Mesendoderm (in vitro differentiated cells): ENCODE data around the gene ZMIZ2.

Source experiments
- DNase-seq: peaks from one replicate; pipeline ENCODE4 v3.0.0; 2013
- H2AK5ac ChIP-seq: 2 replicates; pipeline ENCODE4 v1.6.1; 2013; ENCODE audit warnings: low read length, inconsistent platforms
- H2BK120ac ChIP-seq: 2 replicates; pipeline ENCODE4 v1.6.1; 2013; ENCODE audit warnings: low read depth, mild to moderate bottlenecking, low read length, moderate library complexity, mixed read lengths
- H2BK15ac ChIP-seq: replicated peaks from 2 replicates; pipeline ENCODE4 v1.6.1; 2013; ENCODE audit warnings: low read depth, mild to moderate bottlenecking, moderate library complexity
- H2BK5ac ChIP-seq: 2 replicates; pipeline ENCODE4 v1.6.1; 2013; ENCODE audit warnings: low read length, inconsistent platforms
- H3K18ac ChIP-seq: 2 replicates; pipeline ENCODE4 v1.6.1; 2013; ENCODE audit warnings: mild to moderate bottlenecking, low read length, mixed read lengths
- H3K23ac ChIP-seq: one replicate; pipeline ENCODE4 v1.6.1; 2013; ENCODE audit warnings: low read length
- H3K27ac ChIP-seq: 2 replicates; pipeline ENCODE4 v1.5.1; 2013; ENCODE audit warnings: low read depth, mild to moderate bottlenecking, inconsistent platforms, low read length, moderate library complexity
- H3K27me3 ChIP-seq: 2 replicates; pipeline ENCODE4 v1.6.1; 2013; ENCODE audit warnings: low read length, control low read depth, mild to moderate bottlenecking, inconsistent platforms; ENCODE audit not compliant: insufficient read depth, poor library complexity
- H3K36me3 ChIP-seq: 2 replicates; pipeline ENCODE4 v1.6.1; 2013; ENCODE audit warnings: low read length, inconsistent platforms; ENCODE audit not compliant: control insufficient read depth, insufficient read depth
- H3K4ac ChIP-seq: one replicate; pipeline ENCODE4 v1.6.1; 2013; ENCODE audit warnings: low read depth, mild to moderate bottlenecking, low read length, moderate library complexity
- H3K4me1 ChIP-seq: 2 replicates; pipeline ENCODE4 v1.6.1; 2013; ENCODE audit warnings: low read depth, low read length, inconsistent platforms; ENCODE audit not compliant: control insufficient read depth
- H3K4me2 ChIP-seq: 2 replicates; pipeline ENCODE4 v1.6.1; 2013; ENCODE audit warnings: low read length
- H3K4me3 ChIP-seq: 2 replicates; pipeline ENCODE4 v1.5.1; 2013; ENCODE audit warnings: mild to moderate bottlenecking, low read length
- H3K56ac ChIP-seq: one replicate; pipeline ENCODE4 v1.6.1; 2013; ENCODE audit warnings: low read length
- H3K79me1 ChIP-seq: 2 replicates; pipeline ENCODE4 v1.6.1; 2013; ENCODE audit warnings: low read length, inconsistent platforms
- H3K79me2 ChIP-seq: 2 replicates; pipeline ENCODE4 v1.6.1; 2013; ENCODE audit warnings: mild to moderate bottlenecking, low read length; ENCODE audit not compliant: control insufficient read depth, insufficient read depth
- H3K9ac ChIP-seq: 2 replicates; pipeline ENCODE4 v1.6.1; 2013; ENCODE audit warnings: low read length, inconsistent platforms
- H4K5ac ChIP-seq: one replicate; pipeline ENCODE4 v1.6.1; 2013; ENCODE audit warnings: low read length
- H4K8ac ChIP-seq: one replicate; pipeline ENCODE4 v1.6.1; 2013; ENCODE audit warnings: low read depth, mild to moderate bottlenecking, control low read depth, low read length, moderate library complexity
- WGBS: extraction: QIAGEN DNeasy Blood & Tissue Kit; methylation state at CpG from one replicate; pipeline ENCODE4 v1.1.7; 2013; ENCODE audit warnings: low lambda C conversion rate, missing lambda C conversion rate; ENCODE audit not compliant: insufficient coverage; ENCODE audit errors: extremely low coverage; 5-methylcytosine and 5-hydroxymethylcytosine counted together

ZMIZ2 gene

DNA sequence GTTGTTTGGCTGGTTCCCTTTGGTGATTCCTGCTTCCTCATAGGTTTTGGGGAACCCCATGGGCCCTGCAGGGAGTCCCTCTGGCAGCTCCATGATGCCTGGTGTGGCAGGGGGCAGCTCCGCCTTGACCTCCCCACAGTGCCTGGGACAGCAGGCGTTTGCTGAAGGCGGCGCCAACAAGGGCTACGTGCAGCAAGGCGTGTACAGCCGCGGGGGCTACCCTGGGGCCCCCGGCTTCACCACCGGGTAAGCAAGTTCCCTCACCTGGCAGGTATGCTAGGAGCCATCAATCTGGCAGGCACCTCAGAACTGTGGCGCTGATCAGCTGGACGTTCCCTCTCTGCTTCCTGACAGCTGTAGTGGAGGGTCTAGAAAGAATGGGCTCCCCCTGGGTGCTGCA is 8.3 kb downstream of the ZMIZ2 start:
- no peak overlapping the region for H3K4me3 ChIP-seq
- H2BK120ac ChIP-seq, result no peak overlapping the region
- H3K56ac ChIP-seq, result no peak overlapping the region
- DNase-seq, result no peak
- H3K4ac ChIP-seq, result no peak overlapping the region
- no peak overlapping the region for H3K27ac ChIP-seq
- H3K79me1 ChIP-seq, result peaks cover 3% of the 10 kb centered on the region
- H2BK5ac ChIP-seq, result no peak overlapping the region
- no peaks in the 10 kb centered on the region for H3K27me3 ChIP-seq
- no peak overlapping the region for H4K8ac ChIP-seq
- no peak overlapping the region for H3K18ac ChIP-seq
- H2AK5ac ChIP-seq, result no peak overlapping the region
- H3K36me3 ChIP-seq, result no peaks in the 10 kb centered on the region
- no CpG with 5 or more reads among the region's 12 CpGs for WGBS
- no peak overlapping the region for H3K9ac ChIP-seq
- no peak overlapping the region for H2BK15ac ChIP-seq
- H3K23ac ChIP-seq, result no peak overlapping the region
- no peaks in the 10 kb centered on the region for H3K4me1 ChIP-seq
- no peaks in the 10 kb centered on the region for H3K79me2 ChIP-seq
- no peak overlapping the region for H4K5ac ChIP-seq
- H3K4me2 ChIP-seq, result no peak overlapping the region

DNA sequence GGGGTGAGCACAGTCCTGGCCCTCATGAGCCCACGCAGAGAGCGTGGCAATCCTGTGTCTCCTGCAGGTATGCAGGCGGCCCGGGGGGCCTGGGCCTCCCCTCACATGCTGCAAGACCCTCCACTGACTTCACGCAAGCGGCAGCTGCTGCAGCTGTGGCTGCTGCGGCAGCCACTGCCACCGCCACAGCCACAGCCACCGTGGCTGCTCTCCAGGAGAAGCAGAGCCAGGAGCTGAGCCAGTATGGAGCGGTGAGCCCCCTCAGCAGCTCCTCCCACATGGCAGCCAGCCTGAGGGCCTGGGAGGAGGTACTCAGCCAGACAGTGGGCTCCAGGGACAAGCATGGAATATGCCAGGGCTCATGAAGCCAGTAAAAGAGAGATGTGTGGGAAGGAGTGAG is 8.7 kb downstream of the ZMIZ2 start:
- Histone ChIP-seq H2BK15ac (no peak overlapping the region), H3K4ac (no peak overlapping the region), H3K4me3 (no peak overlapping the region), H4K5ac (no peak overlapping the region), H3K79me1 (peaks cover 3% of the 10 kb centered on the region), H3K27ac (no peak overlapping the region), H3K18ac (no peak overlapping the region), H3K56ac (no peak overlapping the region), H3K79me2 (no peaks in the 10 kb centered on the region), H2BK5ac (no peak overlapping the region), H3K36me3 (no peaks in the 10 kb centered on the region), H3K23ac (no peak overlapping the region), H3K4me1 (no peaks in the 10 kb centered on the region), H4K8ac (no peak overlapping the region), H3K4me2 (no peak overlapping the region), H2BK120ac (no peak overlapping the region), H3K9ac (no peak overlapping the region), H2AK5ac (no peak overlapping the region), H3K27me3 (no peaks in the 10 kb centered on the region)
- no peak for DNase-seq
- no CpG with 5 or more reads among the region's 10 CpGs for WGBS

DNA sequence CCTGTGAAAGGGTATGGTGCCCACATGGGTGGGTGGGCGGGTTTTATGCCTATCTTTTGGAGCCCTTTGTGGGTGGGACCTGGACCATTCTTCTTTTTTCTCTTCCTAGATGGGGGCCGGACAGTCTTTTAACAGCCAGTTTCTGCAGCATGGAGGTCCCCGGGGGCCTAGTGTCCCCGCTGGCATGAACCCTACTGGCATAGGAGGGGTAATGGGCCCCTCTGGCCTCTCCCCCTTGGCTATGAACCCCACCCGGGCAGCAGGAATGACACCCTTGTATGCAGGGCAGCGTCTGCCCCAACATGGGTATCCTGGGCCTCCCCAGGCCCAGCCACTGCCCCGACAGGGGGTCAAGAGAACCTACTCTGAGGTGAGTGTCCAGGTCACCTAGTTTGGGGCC is 9.1 kb downstream of the ZMIZ2 start:
- no peak overlapping the region for H3K27ac ChIP-seq
- H3K27me3 ChIP-seq, result no peaks in the 10 kb centered on the region
- DNase-seq, result no peak
- no CpG with 5 or more reads among the region's 7 CpGs for WGBS
- no peaks in the 10 kb centered on the region for H3K4me1 ChIP-seq
- H2BK120ac ChIP-seq, result no peak overlapping the region
- no peak overlapping the region for H3K4me3 ChIP-seq
- no peaks in the 10 kb centered on the region for H3K36me3 ChIP-seq
- H3K23ac ChIP-seq, result no peak overlapping the region
- H2AK5ac ChIP-seq, result no peak overlapping the region
- H3K4ac ChIP-seq, result no peak overlapping the region
- H3K9ac ChIP-seq, result no peak overlapping the region
- no peak overlapping the region for H3K18ac ChIP-seq
- H4K5ac ChIP-seq, result no peak overlapping the region
- H4K8ac ChIP-seq, result no peak overlapping the region
- no peak overlapping the region for H2BK15ac ChIP-seq
- H3K4me2 ChIP-seq, result no peak overlapping the region
- no peaks in the 10 kb centered on the region for H3K79me2 ChIP-seq
- no peak overlapping the region for H2BK5ac ChIP-seq
- peaks cover 3% of the 10 kb centered on the region for H3K79me1 ChIP-seq
- H3K56ac ChIP-seq, result no peak overlapping the region

DNA sequence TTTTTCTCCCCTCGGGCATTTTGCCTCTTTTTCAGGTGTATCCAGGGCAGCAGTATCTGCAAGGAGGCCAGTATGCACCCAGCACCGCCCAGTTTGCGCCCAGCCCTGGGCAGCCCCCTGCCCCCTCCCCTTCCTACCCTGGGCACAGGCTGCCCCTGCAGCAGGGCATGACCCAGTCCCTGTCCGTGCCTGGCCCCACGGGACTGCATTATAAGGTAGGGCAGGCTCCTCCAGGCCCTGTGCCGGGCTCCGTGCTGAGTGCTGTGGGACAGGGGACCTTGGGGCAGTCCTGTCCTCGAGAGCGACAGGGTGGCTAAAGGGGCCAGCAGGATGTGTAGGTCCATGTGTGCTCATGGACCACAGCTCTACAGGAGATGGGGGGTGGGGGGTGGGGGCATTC is 10.6 kb downstream of the ZMIZ2 start:
- H3K36me3 ChIP-seq, result no peaks in the 10 kb centered on the region
- DNase-seq, result no peak
- WGBS, result no CpG with 5 or more reads among the region's 9 CpGs

DNA sequence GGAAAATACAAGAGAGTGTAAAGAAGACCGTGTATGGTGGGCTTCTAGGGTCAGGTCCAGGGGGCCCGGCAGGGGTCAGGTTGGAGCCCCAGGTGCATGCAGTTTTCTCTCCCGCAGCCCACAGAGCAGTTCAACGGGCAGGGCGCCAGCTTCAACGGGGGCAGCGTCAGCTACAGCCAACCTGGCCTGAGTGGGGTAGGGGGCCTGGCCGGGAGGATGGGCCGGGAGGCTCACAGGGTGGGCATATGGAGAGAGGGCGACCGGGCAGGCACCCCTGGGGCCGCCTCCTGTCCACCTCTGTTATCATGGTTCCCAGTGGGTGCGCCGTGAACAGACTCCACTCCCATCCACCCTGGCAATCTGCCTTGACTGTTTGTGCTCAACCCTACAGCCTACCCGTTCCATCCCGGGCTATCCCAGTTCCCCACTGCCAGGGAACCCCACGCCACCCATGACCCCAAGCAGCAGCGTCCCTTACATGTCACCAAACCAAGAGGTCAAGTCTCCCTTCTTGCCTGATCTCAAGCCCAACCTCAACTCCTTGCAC is 11.5 kb downstream of the ZMIZ2 start:
- Histone ChIP-seq H3K36me3 (peaks cover 5% of the 10 kb centered on the region), H3K4me2 (no peak overlapping the region)
- DNase-seq, result no peak

More for the DNA sequence above, 10.6 kb downstream of the ZMIZ2 start:
- no peaks in the 10 kb centered on the region for H3K27me3 ChIP-seq
- H3K4me3 ChIP-seq, result no peak overlapping the region
- no peak overlapping the region for H2BK15ac ChIP-seq
- H3K18ac ChIP-seq, result no peak overlapping the region
- H3K56ac ChIP-seq, result no peak overlapping the region
- no peak overlapping the region for H2AK5ac ChIP-seq
- H2BK5ac ChIP-seq, result no peak overlapping the region
- H3K4me2 ChIP-seq, result no peak overlapping the region
- no peaks in the 10 kb centered on the region for H3K79me2 ChIP-seq
- H4K8ac ChIP-seq, result no peak overlapping the region
- H4K5ac ChIP-seq, result no peak overlapping the region
- H3K4ac ChIP-seq, result no peak overlapping the region
- H3K79me1 ChIP-seq, result peaks cover 3% of the 10 kb centered on the region
- H2BK120ac ChIP-seq, result no peak overlapping the region
- H3K4me1 ChIP-seq, result no peaks in the 10 kb centered on the region
- no peak overlapping the region for H3K23ac ChIP-seq
- H3K27ac ChIP-seq, result no peak overlapping the region
- no peak overlapping the region for H3K9ac ChIP-seq

More for the DNA sequence above, 11.5 kb downstream of the ZMIZ2 start:
- H2AK5ac ChIP-seq, result no peak overlapping the region
- no peak overlapping the region for H3K18ac ChIP-seq
- no peaks in the 10 kb centered on the region for H3K27me3 ChIP-seq
- no peak overlapping the region for H3K4ac ChIP-seq
- H4K8ac ChIP-seq, result no peak overlapping the region
- no peaks in the 10 kb centered on the region for H3K79me1 ChIP-seq
- H3K4me1 ChIP-seq, result no peaks in the 10 kb centered on the region
- no peaks in the 10 kb centered on the region for H3K79me2 ChIP-seq
- no peak overlapping the region for H3K4me3 ChIP-seq
- H3K23ac ChIP-seq, result no peak overlapping the region
- no peak overlapping the region for H3K9ac ChIP-seq
- WGBS, result no CpG with 5 or more reads among the region's 18 CpGs
- H2BK15ac ChIP-seq, result no peak overlapping the region
- H2BK120ac ChIP-seq, result no peak overlapping the region
- H3K56ac ChIP-seq, result no peak overlapping the region
- H3K27ac ChIP-seq, result no peak overlapping the region
- no peak overlapping the region for H2BK5ac ChIP-seq
- H4K5ac ChIP-seq, result no peak overlapping the region
